GM20000 (cell line): ENCODE results near the gene TUBB4B.

Source experiments
- DNase-seq: peaks from one replicate; pipeline ENCODE4 v3.0.0; 2012; ENCODE audit warnings: low spot score
- TF ChIP-seq, protein P1 (sequence below): IDR thresholded peaks from 2 replicates; pipeline ENCODE4 v1.5.1; 2012; ENCODE audit warnings: mild to moderate bottlenecking, control low read depth; ENCODE audit errors: extremely low read depth, missing control alignments

The TUBB4B gene

DNA sequence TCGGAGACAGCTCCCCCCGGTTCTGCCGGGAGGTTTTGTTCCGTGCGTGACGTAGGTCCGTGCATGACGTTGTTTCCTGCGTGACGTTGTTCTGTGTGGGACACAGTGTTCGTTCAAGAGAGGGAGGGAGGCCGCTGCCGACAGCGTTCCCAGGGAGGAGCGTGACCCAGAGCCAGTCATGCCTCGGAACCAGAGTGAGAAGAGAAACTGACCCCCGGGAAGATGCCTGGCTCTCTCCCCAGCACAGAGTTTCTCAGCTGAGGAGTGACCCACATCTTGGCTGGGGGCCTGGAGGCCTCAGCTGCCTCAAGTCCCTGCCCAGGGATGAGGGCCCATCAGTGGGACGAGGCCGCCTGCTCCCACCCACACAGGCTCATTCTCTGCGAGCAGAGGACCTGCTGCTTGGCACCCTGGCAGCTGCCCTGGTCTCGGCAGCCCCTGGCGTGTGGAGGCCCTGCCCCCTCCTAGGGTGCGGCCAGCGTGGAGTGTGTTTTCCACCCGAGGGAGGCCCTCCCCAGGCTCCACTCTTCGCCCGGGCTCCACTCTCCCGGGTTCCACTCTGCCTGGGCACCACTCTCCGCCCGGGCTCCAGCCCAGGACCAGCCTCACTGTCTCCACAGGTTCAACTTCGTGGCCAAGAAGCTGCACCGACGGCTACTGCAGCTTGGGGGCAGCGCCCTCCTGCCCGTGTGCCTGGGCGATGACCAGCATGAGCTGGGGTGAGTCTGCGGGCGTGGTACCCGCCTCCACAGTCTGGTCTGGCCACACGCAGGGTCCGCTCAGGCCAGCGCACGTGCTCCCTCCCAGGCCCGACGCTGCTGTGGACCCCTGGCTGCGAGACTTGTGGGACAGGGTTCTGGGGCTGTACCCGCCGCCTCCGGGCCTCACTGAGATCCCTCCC lies 27.7 kb upstream of the TUBB4B start:
- TF ChIP-seq, protein P1, sequence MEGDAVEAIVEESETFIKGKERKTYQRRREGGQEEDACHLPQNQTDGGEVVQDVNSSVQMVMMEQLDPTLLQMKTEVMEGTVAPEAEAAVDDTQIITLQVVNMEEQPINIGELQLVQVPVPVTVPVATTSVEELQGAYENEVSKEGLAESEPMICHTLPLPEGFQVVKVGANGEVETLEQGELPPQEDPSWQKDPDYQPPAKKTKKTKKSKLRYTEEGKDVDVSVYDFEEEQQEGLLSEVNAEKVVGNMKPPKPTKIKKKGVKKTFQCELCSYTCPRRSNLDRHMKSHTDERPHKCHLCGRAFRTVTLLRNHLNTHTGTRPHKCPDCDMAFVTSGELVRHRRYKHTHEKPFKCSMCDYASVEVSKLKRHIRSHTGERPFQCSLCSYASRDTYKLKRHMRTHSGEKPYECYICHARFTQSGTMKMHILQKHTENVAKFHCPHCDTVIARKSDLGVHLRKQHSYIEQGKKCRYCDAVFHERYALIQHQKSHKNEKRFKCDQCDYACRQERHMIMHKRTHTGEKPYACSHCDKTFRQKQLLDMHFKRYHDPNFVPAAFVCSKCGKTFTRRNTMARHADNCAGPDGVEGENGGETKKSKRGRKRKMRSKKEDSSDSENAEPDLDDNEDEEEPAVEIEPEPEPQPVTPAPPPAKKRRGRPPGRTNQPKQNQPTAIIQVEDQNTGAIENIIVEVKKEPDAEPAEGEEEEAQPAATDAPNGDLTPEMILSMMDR: no peak
- no peak for DNase-seq

DNA sequence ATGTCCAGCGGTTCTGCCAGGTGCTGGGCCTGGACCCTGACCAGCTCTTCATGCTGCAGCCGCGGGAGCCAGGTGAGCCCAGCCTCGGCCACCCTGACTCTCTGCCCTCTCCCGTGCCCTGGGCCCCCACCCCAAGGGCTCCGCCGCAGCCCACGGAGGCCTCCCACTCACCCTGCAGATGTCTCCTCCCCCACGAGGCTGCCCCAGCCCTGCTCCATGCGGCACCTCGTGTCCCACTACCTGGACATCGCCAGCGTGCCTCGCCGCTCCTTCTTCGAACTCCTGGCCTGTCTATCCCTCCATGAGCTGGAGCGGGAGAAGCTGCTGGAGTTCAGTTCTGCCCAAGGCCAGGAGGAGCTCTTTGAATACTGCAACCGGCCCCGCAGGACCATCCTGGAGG lies 26.5 kb upstream of the TUBB4B start:
- no peak for DNase-seq
- TF ChIP-seq, protein P1: no peak

DNA sequence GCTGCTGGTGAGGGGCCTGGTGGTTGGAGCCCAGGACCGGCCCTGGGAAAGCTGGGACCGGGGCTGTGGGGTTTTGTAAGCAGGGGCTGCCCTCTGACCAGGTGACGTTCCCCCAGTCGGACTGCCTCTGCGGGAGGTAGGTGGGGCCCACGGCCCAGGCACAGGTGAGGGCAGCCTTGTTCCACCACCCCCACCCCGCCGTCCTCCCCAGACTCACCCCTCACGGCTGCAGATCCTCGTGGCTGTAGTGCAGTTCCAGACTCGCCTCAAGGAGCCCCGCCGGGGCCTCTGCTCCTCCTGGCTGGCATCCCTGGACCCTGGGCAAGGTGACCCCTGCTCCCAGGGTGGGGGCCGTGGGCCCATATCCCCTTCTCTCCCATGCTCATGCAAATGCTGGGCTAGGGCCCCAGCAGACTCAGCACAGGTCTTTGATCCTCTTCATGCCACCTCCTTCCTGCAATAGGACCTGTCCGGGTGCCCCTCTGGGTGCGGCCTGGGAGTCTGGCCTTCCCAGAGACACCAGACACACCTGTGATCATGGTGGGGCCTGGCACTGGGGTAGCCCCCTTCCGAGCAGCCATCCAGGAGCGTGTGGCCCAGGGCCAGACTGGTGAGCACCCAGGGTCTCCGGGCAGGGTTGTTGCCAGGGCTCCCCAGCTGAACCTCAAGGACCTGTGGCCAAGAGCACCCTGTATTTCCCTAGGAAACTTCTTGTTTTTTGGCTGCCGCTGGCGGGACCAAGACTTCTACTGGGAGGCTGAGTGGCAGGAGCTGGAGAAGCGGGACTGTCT lies 25.7 kb upstream of the TUBB4B start:
- TF ChIP-seq, protein P1: no peak
- DNase-seq: no peak

DNA sequence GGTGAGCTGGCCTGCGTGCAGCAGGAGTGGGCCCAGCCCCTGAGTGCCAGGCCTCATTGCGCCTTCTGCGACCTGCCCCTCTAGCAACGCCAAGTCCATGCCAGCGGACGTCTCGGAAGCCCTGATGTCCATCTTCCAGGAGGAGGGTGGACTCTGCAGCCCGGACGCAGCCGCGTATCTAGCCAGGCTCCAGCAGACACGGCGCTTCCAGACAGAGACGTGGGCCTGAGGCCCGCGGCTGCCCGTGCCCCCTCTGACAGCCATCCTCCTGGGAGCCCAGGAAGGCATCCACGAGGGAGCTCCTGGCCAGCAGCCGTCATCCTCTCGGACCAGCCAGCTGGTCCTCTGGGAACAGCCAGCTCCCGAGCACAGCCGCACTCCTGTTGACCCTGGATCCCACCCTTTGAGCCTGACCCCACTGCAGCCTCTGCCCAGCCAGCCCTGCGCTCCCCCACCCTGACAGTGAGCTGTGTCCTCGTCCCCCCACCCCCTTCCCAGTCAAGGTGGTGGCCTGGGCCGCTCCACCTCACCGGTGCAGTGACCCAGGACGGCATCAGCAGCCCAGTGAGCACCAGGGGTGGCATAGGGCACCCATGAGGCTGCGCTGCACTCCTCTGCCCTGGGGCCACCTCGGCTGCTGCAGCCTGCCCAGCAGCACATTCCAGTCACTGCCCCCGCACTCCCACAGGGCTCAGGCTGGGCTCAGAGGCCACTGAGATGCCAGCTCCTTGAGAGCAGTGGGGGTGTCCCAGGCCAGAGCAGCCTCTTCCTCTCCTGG lies 24.7 kb upstream of the TUBB4B start:
- TF ChIP-seq, protein P1: no peak
- DNase-seq: no peak

DNA sequence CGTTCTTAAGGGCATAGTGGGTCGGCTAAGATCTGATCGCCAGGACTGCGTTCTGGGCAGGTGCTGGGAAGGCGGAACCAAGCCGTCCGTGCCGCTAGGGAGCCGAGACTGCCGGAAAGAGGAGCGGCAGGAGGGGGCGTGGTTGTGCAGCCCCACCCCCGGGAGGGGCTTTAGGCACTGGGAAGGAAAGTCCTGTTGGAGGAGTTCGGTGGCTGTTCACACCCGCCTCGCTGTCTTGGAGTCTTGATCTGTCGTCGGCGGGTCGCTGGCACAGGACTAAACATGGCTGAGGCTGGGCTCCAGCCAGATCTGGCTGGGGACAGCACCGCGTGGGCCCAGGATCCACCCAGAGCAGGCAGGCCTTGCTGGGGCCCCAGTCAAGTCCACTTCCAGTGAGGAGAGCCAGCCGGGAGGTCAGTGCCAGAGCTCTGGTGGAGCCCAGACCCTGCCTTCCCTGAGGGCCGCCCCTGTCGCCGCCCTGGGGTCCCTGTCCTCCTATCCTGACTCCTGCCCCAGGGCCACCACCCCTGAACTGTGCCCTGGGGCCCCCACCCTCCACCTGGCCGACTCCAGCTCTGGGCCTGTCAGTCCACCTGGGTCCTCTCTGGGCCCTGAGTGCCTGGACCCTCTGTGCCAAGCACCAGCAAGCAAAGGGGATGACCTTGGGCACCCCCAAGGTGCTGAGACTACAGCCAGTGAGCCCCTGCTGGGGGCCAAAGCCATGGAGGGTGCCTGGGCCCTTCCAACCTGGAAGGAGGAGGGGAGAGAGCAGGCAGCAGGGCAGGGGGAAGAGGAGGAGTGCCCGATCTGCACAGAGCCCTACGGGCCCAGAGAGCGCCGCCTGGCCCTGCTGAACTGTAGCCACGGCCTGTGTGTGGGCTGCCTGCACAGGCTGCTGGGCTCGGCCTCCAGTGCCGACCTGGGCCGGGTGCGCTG lies 23.5 kb upstream of the TUBB4B start:
- no peak for DNase-seq
- TF ChIP-seq, protein P1: no peak

DNA sequence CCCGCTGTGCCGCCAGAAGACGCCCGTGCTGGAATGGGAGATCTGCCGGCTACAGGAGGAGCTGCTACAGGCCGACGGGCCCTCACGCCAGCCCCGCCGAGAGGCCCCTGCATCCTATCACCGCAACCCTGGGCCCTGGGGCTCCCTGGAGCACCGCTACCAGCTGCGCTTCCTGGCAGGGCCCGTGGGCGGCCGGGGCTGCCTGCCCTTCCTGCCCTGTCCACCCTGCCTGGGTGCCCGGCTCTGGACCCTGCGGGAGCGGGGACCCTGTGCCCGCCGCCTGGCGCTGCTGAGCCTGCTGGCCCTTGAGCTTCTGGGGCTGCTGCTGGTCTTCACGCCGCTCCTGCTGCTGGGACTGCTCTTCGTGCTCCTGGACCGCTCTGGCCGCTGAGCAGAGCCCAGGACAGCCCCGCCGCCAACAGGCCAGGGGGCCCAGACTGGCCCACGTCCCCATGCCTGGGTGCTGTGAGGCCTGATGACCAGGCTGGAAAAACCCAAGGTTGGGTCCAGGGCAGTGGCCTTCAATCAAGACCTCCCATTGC lies 22.8 kb upstream of the TUBB4B start:
- DNase-seq: no peak
- TF ChIP-seq, protein P1: no peak
